ENCODE results near the gene OPCML. TPM values are rescaled to one million over a fixed set of nuclear protein-coding genes. Genes with fewer than 3 reads are reported as not detected.

The OPCML gene
- total RNA-seq, 1 experiment from 2014 or later, result 0.94 TPM

DNA sequence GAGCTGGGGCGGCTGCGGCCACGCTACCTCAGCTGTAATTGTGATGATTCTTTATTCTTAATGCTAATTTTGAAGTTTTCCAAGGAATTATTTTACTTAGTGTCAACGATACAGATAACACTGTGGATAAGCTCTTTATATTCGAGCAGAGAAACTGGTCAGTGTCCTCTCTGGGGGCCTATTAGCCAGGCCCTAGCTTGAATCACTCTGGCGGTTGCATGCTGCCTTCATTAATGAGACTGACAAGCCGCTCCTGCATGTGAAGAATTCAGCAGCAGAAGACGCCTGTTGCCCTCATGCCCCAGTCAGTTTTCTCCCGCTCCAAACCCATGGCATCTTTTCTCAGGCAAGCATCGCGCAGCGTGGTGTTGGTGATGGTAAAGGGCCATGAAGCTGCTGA, 851.7 kb downstream of the OPCML start:
- Histone ChIP-seq H2AFZ (ENCODE audit: low read length) (no peak overlapping the region), H4K91ac (ENCODE audit: insufficient read length, low read depth, low read length) (no peak overlapping the region), H2BK120ac (ENCODE audit: low read depth, low read length, poor library complexity, severe bottlenecking) (no peak overlapping the region), H3K14ac (ENCODE audit: insufficient read depth, low read length) (no peak overlapping the region), H3K4me1 (ENCODE audit: insufficient read depth, low read length) (no peaks in the 10 kb centered on the region), H2BK5ac (ENCODE audit: insufficient read length, low read length) (no peak overlapping the region), H3T11ph (ENCODE audit: low read length) (no peak overlapping the region), H3K23me2 (ENCODE audit: insufficient read length, low read depth, low read length, poor library complexity, severe bottlenecking) (no peaks in the 10 kb centered on the region), H2BK20ac (ENCODE audit: low read depth, low read length, poor library complexity, severe bottlenecking) (no peak overlapping the region), H4K5ac (ENCODE audit: insufficient read length, low read depth, low read length) (no peak overlapping the region), H2BK15ac (ENCODE audit: low read depth, low read length) (no peak overlapping the region), H4K8ac (replicated peaks; ENCODE audit: insufficient read length, low read depth, low read length) (no peak overlapping the region), H4K20me1 (ENCODE audit: control insufficient read depth, insufficient read depth, insufficient read length) (no peaks in the 10 kb centered on the region), H3K9ac (ENCODE audit: extremely low read depth, insufficient read length, low read length) (no peak overlapping the region), H3K4me2 (ENCODE audit: insufficient read depth, insufficient read length, low read length) (no peak overlapping the region), H2AK5ac (ENCODE audit: insufficient read length, low read length) (no peak overlapping the region), H3K4ac (ENCODE audit: low read depth, low read length) (no peak overlapping the region), H3K56ac (ENCODE audit: insufficient read length, low read depth, low read length) (no peak overlapping the region), H3K79me2 (ENCODE audit: insufficient read depth, low read length) (no peaks in the 10 kb centered on the region), H2BK12ac (ENCODE audit: insufficient read length, low read depth, low read length) (no peak overlapping the region), H3K27ac (ENCODE audit: insufficient read length, low read depth, low read length) (no peak overlapping the region), H3K27me3 (ENCODE audit: insufficient read depth, low read length) (no peaks in the 10 kb centered on the region), H3K79me1 (ENCODE audit: insufficient read depth, low read depth, low read length, poor library complexity, severe bottlenecking) (no peaks in the 10 kb centered on the region), H3K18ac (ENCODE audit: insufficient read length, low read depth, low read length) (no peak overlapping the region), H3K23ac (ENCODE audit: insufficient read length, low read depth, low read length) (no peak overlapping the region), H3K9me3 (ENCODE audit: control insufficient read depth, low read depth, low read length) (no peaks in the 10 kb centered on the region)
- no peak for DNase-seq
- peaks cover 4% of the 10 kb centered on the region for H3K27me3 Mint-ChIP-seq (ENCODE audit: low read depth)
- no peak overlapping the region for H3K4me3 Mint-ChIP-seq
- H3K9me3 Mint-ChIP-seq, result peaks cover 4 to 17% of the 10 kb centered on the region in 2 experiments; a peak in 4 of 5 replicates
- TF ChIP-seq, protein P1, sequence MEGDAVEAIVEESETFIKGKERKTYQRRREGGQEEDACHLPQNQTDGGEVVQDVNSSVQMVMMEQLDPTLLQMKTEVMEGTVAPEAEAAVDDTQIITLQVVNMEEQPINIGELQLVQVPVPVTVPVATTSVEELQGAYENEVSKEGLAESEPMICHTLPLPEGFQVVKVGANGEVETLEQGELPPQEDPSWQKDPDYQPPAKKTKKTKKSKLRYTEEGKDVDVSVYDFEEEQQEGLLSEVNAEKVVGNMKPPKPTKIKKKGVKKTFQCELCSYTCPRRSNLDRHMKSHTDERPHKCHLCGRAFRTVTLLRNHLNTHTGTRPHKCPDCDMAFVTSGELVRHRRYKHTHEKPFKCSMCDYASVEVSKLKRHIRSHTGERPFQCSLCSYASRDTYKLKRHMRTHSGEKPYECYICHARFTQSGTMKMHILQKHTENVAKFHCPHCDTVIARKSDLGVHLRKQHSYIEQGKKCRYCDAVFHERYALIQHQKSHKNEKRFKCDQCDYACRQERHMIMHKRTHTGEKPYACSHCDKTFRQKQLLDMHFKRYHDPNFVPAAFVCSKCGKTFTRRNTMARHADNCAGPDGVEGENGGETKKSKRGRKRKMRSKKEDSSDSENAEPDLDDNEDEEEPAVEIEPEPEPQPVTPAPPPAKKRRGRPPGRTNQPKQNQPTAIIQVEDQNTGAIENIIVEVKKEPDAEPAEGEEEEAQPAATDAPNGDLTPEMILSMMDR (conservative IDR thresholded peaks at IDR 0.05), result no peak
- peaks cover 0 to 10% (median 0%) of the 10 kb centered on the region in 3 experiments; a peak in 3 of 7 replicates for H3K36me3 Mint-ChIP-seq (ENCODE audit: insufficient read depth in 1 of 3, low read depth in 3 of 3)
- WGBS (ENCODE audit: extremely low coverage, insufficient read length, low lambda C conversion rate), result no CpG with 5 or more reads among the region's 12 CpGs
- H3K27ac Mint-ChIP-seq, result no peak overlapping the region
- peaks cover 4% of the 10 kb centered on the region in 2 experiments; a peak in 2 of 4 replicates for H3K4me1 Mint-ChIP-seq

Data from H9 (cell line).